AG04450 (cell line): Measurements from ENCODE around the gene FILIP1. TPM values are rescaled to one million over a fixed set of nuclear protein-coding genes. Genes with fewer than 3 reads are reported as not detected.

Experiments
- CTCF ChIA-PET: fragments of 300-600, 350-600 bp; formaldehyde crosslinking; extraction: SDS; loops from one replicate; lab custom pipeline; 2022; ENCODE audit warnings: antibody characterized with exemption, inconsistent platforms; lab: Charles Lee
- POLR2A ChIA-PET: fragments of 350-600 bp; formaldehyde crosslinking; extraction: SDS; loops from one replicate; lab custom pipeline; 2021; ENCODE audit warnings: antibody characterized with exemption, inconsistent platforms; lab: Yijun Ruan, JAX
- DNase-seq: peaks from one replicate; pipeline ENCODE4 v3.0.0-alpha.2; 2011; ENCODE audit warnings: low read depth, low spot score
- H3K27ac ChIP-seq: one replicate; pipeline ENCODE4 v1.5.1; 2012; ENCODE audit warnings: low read depth, low read length, control low read depth
- H3K27me3 ChIP-seq: one replicate; pipeline ENCODE4 v1.6.0; 2012; ENCODE audit warnings: low read length; ENCODE audit not compliant: control insufficient read depth, insufficient read depth
- H3K4me3 ChIP-seq: 2 replicates; pipeline ENCODE4 v1.5.1; 2011; ENCODE audit warnings: mild to moderate bottlenecking, low read depth, low read length, control low read depth
- H3K9me3 ChIP-seq: 2 replicates; pipeline ENCODE4 v1.5.1; 2012; ENCODE audit warnings: low read length; ENCODE audit not compliant: control insufficient read depth, insufficient read depth
- CTCF ChIP-seq: IDR thresholded peaks from 2 replicates; pipeline ENCODE4 v1.5.1; 2011; ENCODE audit warnings: low read depth, low read length, control low read depth, inconsistent platforms
- polyA plus RNA-seq: library from polyadenylated mRNA; depleted of rRNA; stranded (reverse); fragments of >200 nt; gene quantifications from 2 replicates; pipeline ENCODE4 v1.2.3, GENCODE V29; 2011

FILIP1 gene
- polyA plus RNA-seq, 1 experiment, result 0.12 TPM

GRCh38 chr6:75334266-75335040, 159.1 kb downstream of the FILIP1 start:
- H3K4me3 ChIP-seq, result no peak overlapping the region
- DNase-seq, result peak; percentile 27
- POLR2A ChIA-PET, result interaction anchor here (1.0 kb wide), 1 partner anchor 17 kb away, joined by 12 read pairs; no protein-coding TSS in a partner anchor
- no peaks in the 10 kb centered on the region for H3K27me3 ChIP-seq
- H3K9me3 ChIP-seq, result no peaks in the 10 kb centered on the region
- CTCF ChIA-PET, result interaction anchor here (1.1 to 1.2 kb wide), 2 partner anchors 67 to 70 kb away, joined by 3 to 5 read pairs; no protein-coding TSS in a partner anchor
- no peak overlapping the region for H3K27ac ChIP-seq
- TF ChIP-seq CTCF, result no peak

GRCh38 chr6:75333676-75334200, 159.9 kb downstream of the FILIP1 start:
- TF ChIP-seq CTCF, result no peak
- CTCF ChIA-PET, result interaction anchor here (1.1 to 1.2 kb wide), 2 partner anchors 67 to 71 kb away, joined by 3 to 5 read pairs; no protein-coding TSS in a partner anchor
- POLR2A ChIA-PET, result no interaction called here
- H3K27ac ChIP-seq, result no peak overlapping the region
- no peaks in the 10 kb centered on the region for H3K9me3 ChIP-seq
- H3K4me3 ChIP-seq, result no peak overlapping the region
- no peak for DNase-seq
- H3K27me3 ChIP-seq, result no peaks in the 10 kb centered on the region

- TF ChIP-seq CTCF, result no peak
- no peaks in the 10 kb centered on the region for H3K27me3 ChIP-seq
- ChIA-PET CTCF (interaction anchor here (1.0 kb wide), 1 partner anchor 196 kb away, joined by 3 read pairs; no protein-coding TSS in a partner anchor), POLR2A (no interaction called here)
- DNase-seq, result no peak
- no peak overlapping the region for H3K27ac ChIP-seq
- H3K9me3 ChIP-seq, result no peaks in the 10 kb centered on the region
- H3K4me3 ChIP-seq, result no peak overlapping the region
These were observed 162.4 kb downstream of the FILIP1 start for GRCh38 chr6:75331151-75331550.

GRCh38 chr6:75329703-75330102, 163.9 kb downstream of the FILIP1 start:
- TF ChIP-seq CTCF, result no peak
- H3K9me3 ChIP-seq, result no peaks in the 10 kb centered on the region
- DNase-seq, result no peak
- H3K27me3 ChIP-seq, result no peaks in the 10 kb centered on the region
- CTCF ChIA-PET, result interaction anchor here (0.6 kb wide), 1 partner anchor 67 kb away, joined by 3 read pairs; no protein-coding TSS in a partner anchor
- no peak overlapping the region for H3K27ac ChIP-seq
- POLR2A ChIA-PET, result no interaction called here
- no peak overlapping the region for H3K4me3 ChIP-seq

- DNase-seq, result no peak
- no peak overlapping the region for H3K4me3 ChIP-seq
- H3K9me3 ChIP-seq, result no peaks in the 10 kb centered on the region
- no peak for TF ChIP-seq CTCF
- CTCF ChIA-PET, result no interaction called here
- POLR2A ChIA-PET, result no interaction called here
- no peak overlapping the region for H3K27ac ChIP-seq
- no peaks in the 10 kb centered on the region for H3K27me3 ChIP-seq
These were observed 165.8 kb downstream of the FILIP1 start for GRCh38 chr6:75327807-75328206.
